H1 (cell line): ENCODE data around the gene ASCL5. TPM values are rescaled to one million over a fixed set of nuclear protein-coding genes. Genes with fewer than 3 reads are reported as not detected.

Source experiments
- CTCF ChIA-PET: fragments of 300-600 bp; sonication (Branson Sonifier 250); formaldehyde crosslinking; loops from one replicate; lab custom pipeline; 2021; ENCODE audit not compliant: partially characterized antibody; lab: Charles Lee
- POLR2A ChIA-PET: fragments of 300-600 bp; sonication (Branson Sonifier 250); formaldehyde crosslinking; loops from one replicate; lab custom pipeline; 2021; ENCODE audit warnings: inconsistent platforms; ENCODE audit not compliant: partially characterized antibody; lab: Charles Lee
- DNase-seq, 2 experiments: peaks; one replicate each; pipeline versions ENCODE4 v3.0.0 to v3.0.0-alpha.2; 2010 to 2022; ENCODE audit warnings: low spot score in 2 of 2, low read depth in 1 of 2, mixed read lengths in 1 of 2
- FAIRE-seq: peaks from 2 replicates; lab custom pipeline; 2011; peaks lifted over from hg19 to GRCh38; lab: Jason Lieb, UNC
- H2AFZ ChIP-seq: 2 replicates; pipeline ENCODE4 v1.8.1; 2012; ENCODE audit warnings: low read length, inconsistent platforms
- H2AK5ac ChIP-seq: 2 replicates; pipeline ENCODE4 v1.6.1; 2013; ENCODE audit warnings: low read depth, low read length
- H2BK120ac ChIP-seq: replicated peaks from 2 replicates; pipeline ENCODE3; 2013; ENCODE audit warnings: low read depth, low read length, inconsistent platforms
- H2BK12ac ChIP-seq: 2 replicates; pipeline ENCODE4 v1.6.1; 2013; ENCODE audit warnings: low read depth, low read length
- H2BK15ac ChIP-seq: 2 replicates; pipeline ENCODE4 v1.6.1; 2013; ENCODE audit warnings: low read length
- H2BK20ac ChIP-seq: 2 replicates; pipeline ENCODE4 v1.6.1; 2013; ENCODE audit warnings: low read length
- H2BK5ac ChIP-seq: 2 replicates; pipeline ENCODE4 v1.6.1; 2013; ENCODE audit warnings: low read depth, low read length
- H3K14ac ChIP-seq: 2 replicates; pipeline ENCODE4 v1.6.1; 2013; ENCODE audit warnings: inconsistent platforms; ENCODE audit not compliant: insufficient read length
- H3K18ac ChIP-seq: 2 replicates; pipeline ENCODE4 v1.6.1; 2013; ENCODE audit warnings: low read length; ENCODE audit errors: extremely low read depth
- H3K23ac ChIP-seq: 2 replicates; pipeline ENCODE4 v1.6.1; 2013; ENCODE audit warnings: inconsistent platforms; ENCODE audit not compliant: insufficient read length
- H3K23me2 ChIP-seq: 2 replicates; pipeline ENCODE4 v1.6.1; 2013; ENCODE audit warnings: low read depth, low read length
- H3K27ac ChIP-seq: 2 replicates; pipeline ENCODE4 v1.6.1; 2011; ENCODE audit warnings: low read depth, low read length, inconsistent platforms
- H3K27me3 ChIP-seq, 4 experiments: replicated peaks in 1 of 4; 1 replicate in 1 of 4; 2 replicates in 3 of 4; pipeline versions ENCODE4 v1.6.1 to v1.8.1; 2011 to 2013; ENCODE audit warnings: low read length in 3 of 4, mild to moderate bottlenecking in 3 of 4, inconsistent platforms in 2 of 4, mixed read lengths in 2 of 4, moderate library complexity in 1 of 4; ENCODE audit not compliant: control insufficient read depth in 3 of 4, insufficient read depth in 3 of 4; ENCODE audit errors: extremely low read depth in 1 of 4
- H3K36me3 ChIP-seq, 4 experiments: 2 replicates each; pipeline versions ENCODE4 v1.6.1 to v1.8.1; 2011 to 2013; ENCODE audit warnings: mild to moderate bottlenecking in 4 of 4, low read length in 3 of 4, moderate library complexity in 2 of 4, control low read depth in 1 of 4, inconsistent platforms in 1 of 4; ENCODE audit not compliant: insufficient read depth in 4 of 4, control insufficient read depth in 2 of 4
- H3K4ac ChIP-seq: replicated peaks from 2 replicates; pipeline ENCODE3; 2013; ENCODE audit warnings: low read length, low read depth, mixed read lengths, inconsistent platforms; ENCODE audit not compliant: insufficient read length
- H3K4me1 ChIP-seq, 4 experiments: replicated peaks in 1 of 4; 1 replicate in 1 of 4; 2 replicates in 3 of 4; pipeline versions ENCODE4 v1.6.1 to v1.8.1; 2011 to 2013; ENCODE audit warnings: low read length in 3 of 4, inconsistent platforms in 2 of 4, mixed read lengths in 1 of 4; ENCODE audit not compliant: insufficient read depth in 4 of 4, control insufficient read depth in 3 of 4
- H3K4me2 ChIP-seq, 2 experiments: 2 replicates each; pipeline versions ENCODE4 v1.6.1 to v1.8.1; 2011 to 2013; ENCODE audit warnings: low read depth in 2 of 2, low read length in 2 of 2, control low read depth in 1 of 2, inconsistent platforms in 1 of 2, mild to moderate bottlenecking in 1 of 2; ENCODE audit not compliant: insufficient read depth in 1 of 2
- H3K4me3 ChIP-seq, 4 experiments: fragments of 200-600, 300-600 bp in 1 of 4; sonication (generic), shearing (Covaris generic), sonication (Bioruptor Twin) in 1 of 4; 2 replicates each; pipeline versions ENCODE4 v1.5.1 to v1.8.1; 2011 to 2016; ENCODE audit warnings: low read length in 4 of 4, low read depth in 3 of 4, control low read depth in 2 of 4, inconsistent platforms in 2 of 4, mild to moderate bottlenecking in 2 of 4, mixed read lengths in 1 of 4, moderate library complexity in 1 of 4; ENCODE audit not compliant: insufficient read depth in 2 of 4; ENCODE audit errors: extremely low read depth in 1 of 4
- H3K56ac ChIP-seq: replicated peaks from 2 replicates; pipeline ENCODE3; 2013; ENCODE audit warnings: low read depth, mild to moderate bottlenecking, mixed read lengths, low read length, inconsistent platforms; ENCODE audit not compliant: insufficient read length
- H3K79me1 ChIP-seq: 2 replicates; pipeline ENCODE4 v1.6.1; 2013; ENCODE audit warnings: low read depth, low read length, control low read depth
- H3K79me2 ChIP-seq, 2 experiments: 2 replicates each; pipeline versions ENCODE4 v1.6.1 to v1.8.1; 2012 to 2013; ENCODE audit warnings: low read length in 2 of 2, mild to moderate bottlenecking in 2 of 2, inconsistent platforms in 1 of 2; ENCODE audit not compliant: insufficient read depth in 2 of 2, control insufficient read depth in 1 of 2
- H3K9ac ChIP-seq, 4 experiments: replicated peaks in 1 of 4; 1 replicate in 1 of 4; 2 replicates in 3 of 4; pipeline versions ENCODE4 v1.6.1 to v1.8.1; 2011 to 2013; ENCODE audit warnings: low read depth in 3 of 4, low read length in 3 of 4, control low read depth in 2 of 4, mild to moderate bottlenecking in 2 of 4, moderate library complexity in 2 of 4, inconsistent platforms in 1 of 4; ENCODE audit errors: extremely low read depth in 1 of 4
- H3K9me3 ChIP-seq, 2 experiments: 2 replicates each; pipeline versions ENCODE4 v1.6.1 to v1.8.1; 2012 to 2013; ENCODE audit warnings: mild to moderate bottlenecking in 2 of 2, moderate library complexity in 2 of 2, control low read depth in 1 of 2, inconsistent platforms in 1 of 2, low read depth in 1 of 2, low read length in 1 of 2, mixed read lengths in 1 of 2; ENCODE audit not compliant: insufficient read depth in 2 of 2
- H4K20me1 ChIP-seq, 2 experiments: replicated peaks in 1 of 2; 2 replicates each; pipeline versions ENCODE3 to v1.8.1; 2011 to 2013; ENCODE audit warnings: inconsistent platforms in 2 of 2, low read length in 2 of 2, mild to moderate bottlenecking in 1 of 2; ENCODE audit not compliant: insufficient read depth in 2 of 2, control insufficient read depth in 1 of 2
- H4K5ac ChIP-seq: 2 replicates; pipeline ENCODE4 v1.6.1; 2013; ENCODE audit warnings: low read length, low read depth, mixed read lengths, inconsistent platforms; ENCODE audit not compliant: insufficient read length
- H4K8ac ChIP-seq: 2 replicates; pipeline ENCODE4 v1.8.0; 2013; ENCODE audit warnings: mild to moderate bottlenecking, moderate library complexity, low read length, inconsistent platforms; ENCODE audit not compliant: insufficient read depth; ENCODE audit errors: extremely low read depth
- H4K91ac ChIP-seq: replicated peaks from 2 replicates; pipeline ENCODE3; 2013; ENCODE audit warnings: low read length, mixed read lengths, inconsistent platforms; ENCODE audit not compliant: insufficient read length
- EGR1 ChIP-seq: IDR thresholded peaks from 2 replicates; pipeline ENCODE4 v1.6.1; 2011; ENCODE audit warnings: low read depth, low read length, borderline replicate concordance
- EP300 ChIP-seq, 2 experiments: IDR thresholded peaks; 1 replicate in 1 of 2; 2 replicates in 1 of 2; pipeline ENCODE4 v1.6.1; 2011 to 2012; ENCODE audit warnings: low read depth in 2 of 2, low read length in 2 of 2, mild to moderate bottlenecking in 2 of 2, borderline replicate concordance in 1 of 2, inconsistent platforms in 1 of 2, moderate library complexity in 1 of 2
- HDAC2 ChIP-seq, 2 experiments: fragments of 300-600 bp in 1 of 2; sonication (generic) in 1 of 2; IDR thresholded peaks; 2 replicates each; pipeline ENCODE4 v1.6.1; 2011 to 2012; ENCODE audit warnings: low read depth in 2 of 2, low read length in 2 of 2, mild to moderate bottlenecking in 2 of 2, moderate library complexity in 2 of 2, borderline replicate concordance in 1 of 2, inconsistent platforms in 1 of 2
- MAX ChIP-seq: IDR thresholded peaks from 2 replicates; pipeline ENCODE4 v1.6.1; 2012; ENCODE audit warnings: inconsistent platforms
- RFX5 ChIP-seq: IDR thresholded peaks from 2 replicates; pipeline ENCODE4 v1.6.1; 2011; ENCODE audit warnings: low read depth, low read length, improper control_type of control experiment, borderline replicate concordance
- SP2 ChIP-seq: IDR thresholded peaks from 2 replicates; pipeline ENCODE4 v1.6.1; 2012; ENCODE audit warnings: mild to moderate bottlenecking, low read length, inconsistent platforms
- WGBS, 2 experiments: shearing (Covaris generic) in 1 of 2; methylation state at CpG; one replicate each; pipeline versions ENCODE4 v1.1.6 to v1.1.7; 2013 to 2015; ENCODE audit warnings: low lambda C conversion rate in 2 of 2, mixed read lengths in 2 of 2, inconsistent platforms in 1 of 2, low coverage in 1 of 2, missing lambda C conversion rate in 1 of 2; ENCODE audit not compliant: insufficient replicate concordance in 2 of 2, insufficient coverage in 1 of 2, insufficient read length in 1 of 2; ENCODE audit errors: extremely low coverage in 1 of 2, missing lambda C conversion rate in 1 of 2; 5-methylcytosine and 5-hydroxymethylcytosine counted together
- polyA plus RNA-seq, 7 experiments: library from polyadenylated mRNA; depleted of rRNA in 3 of 7; stranded (reverse) in 5 of 7; unstranded in 2 of 7; fragments of >200 nt in 5 of 7; fragments of 200-250 nt in 2 of 7; gene quantifications; 1 replicate in 5 of 7; 2 replicates in 1 of 7; 4 replicates in 1 of 7; pipeline versions ENCODE4 v1.2.1 to v1.2.3, GENCODE V29; 2011 to 2013; ENCODE audit warnings: missing spikeins in 2 of 7, mixed read lengths in 2 of 7
- total RNA-seq: library from RNA; stranded (reverse); fragmentation: NEBNext Ultra II Directional; extraction: Animal tissue kit (Norgen Biotek cat#: 25700); gene quantifications from 2 replicates; pipeline ENCODE4 v1.2.1, GENCODE V29; 2021

Gene ASCL5
- total and polyA plus RNA-seq, 2 of the 8 experiments (the other 6 are each of a cell fraction or from before 2014, with no cell fraction given) = 0.29 to 0.41 TPM

GRCh38 chr1:201142849-201143725 lies 16.1 kb upstream of the ASCL5 start:
- Histone ChIP-seq H3K56ac (no peak overlapping the region), H3K23ac (no peak overlapping the region), H3K18ac (no peak overlapping the region), H2BK120ac (no peak overlapping the region), H2BK12ac (no peak overlapping the region), H2AK5ac (no peak overlapping the region), H3K14ac (no peak overlapping the region), H4K91ac (no peak overlapping the region), H3K79me1 (no peaks in the 10 kb centered on the region), H2BK5ac (no peak overlapping the region; the same call in 1 of the 2 replicates), H3K9ac (no peak overlapping the region), H3K4me2 (no peak overlapping the region), H4K8ac (no peak overlapping the region), H4K20me1 (peaks cover 12 to 16% of the 10 kb centered on the region in 2 experiments), H3K9me3 (no peaks in the 10 kb centered on the region), H3K4ac (no peak overlapping the region), H2AFZ (no peak overlapping the region), H3K23me2 (no peaks in the 10 kb centered on the region), H3K27me3 (no peaks in the 10 kb centered on the region), H2BK20ac (no peak overlapping the region), H4K5ac (no peak overlapping the region), H3K4me3 (no peak overlapping the region), H3K79me2 (no peaks in the 10 kb centered on the region), H3K36me3 (peaks cover 53 to 90% (median 76%) of the 10 kb centered on the region in 4 experiments), H3K4me1 (no peaks in the 10 kb centered on the region), H3K27ac (no peak overlapping the region), H2BK15ac (no peak overlapping the region)
- FAIRE-seq (no peak), DNase-seq (no peak)
- WGBS, 2 experiments = 93% methylated on average over 16 of the region's 16 CpGs; no CpG with 5 or more reads in 1 of the 2 experiments
- CTCF ChIA-PET = interaction anchor here (1.2 to 4.1 kb wide), 5 partner anchors 10 to 218 kb away, joined by 4 to 17 read pairs (median 5); partner anchors contain the start of gene ASCL5
- TF ChIP-seq EGR1 (no peak), RFX5 (no peak), MAX (no peak), HDAC2 (IDR thresholded peaks at IDR 0.05; ENCODE audit: borderline replicate concordance in 1 of 2, low read depth in 2 of 2, low read length in 2 of 2) (no peak), EP300 (IDR thresholded peaks at IDR 0.05; ENCODE audit: borderline replicate concordance in 1 of 2, low read depth in 2 of 2, low read length in 2 of 2) (no peak), SP2 (no peak)
- POLR2A ChIA-PET = interaction anchor here (0.6 to 4.4 kb wide), 4 partner anchors 7 to 174 kb away, joined by 3 to 20 read pairs (median 12); partner anchors contain the start of gene TMEM9
